ENCODE results near the gene HABP2.

The HABP2 gene

GRCh38 chr10:113516061-113516460 is 36.8 kb upstream of the HABP2 start:
- no peak overlapping the region for H3K4me3 ChIP-seq (ENCODE audit: low read depth, low read length)
- TF ChIP-seq, protein P1, sequence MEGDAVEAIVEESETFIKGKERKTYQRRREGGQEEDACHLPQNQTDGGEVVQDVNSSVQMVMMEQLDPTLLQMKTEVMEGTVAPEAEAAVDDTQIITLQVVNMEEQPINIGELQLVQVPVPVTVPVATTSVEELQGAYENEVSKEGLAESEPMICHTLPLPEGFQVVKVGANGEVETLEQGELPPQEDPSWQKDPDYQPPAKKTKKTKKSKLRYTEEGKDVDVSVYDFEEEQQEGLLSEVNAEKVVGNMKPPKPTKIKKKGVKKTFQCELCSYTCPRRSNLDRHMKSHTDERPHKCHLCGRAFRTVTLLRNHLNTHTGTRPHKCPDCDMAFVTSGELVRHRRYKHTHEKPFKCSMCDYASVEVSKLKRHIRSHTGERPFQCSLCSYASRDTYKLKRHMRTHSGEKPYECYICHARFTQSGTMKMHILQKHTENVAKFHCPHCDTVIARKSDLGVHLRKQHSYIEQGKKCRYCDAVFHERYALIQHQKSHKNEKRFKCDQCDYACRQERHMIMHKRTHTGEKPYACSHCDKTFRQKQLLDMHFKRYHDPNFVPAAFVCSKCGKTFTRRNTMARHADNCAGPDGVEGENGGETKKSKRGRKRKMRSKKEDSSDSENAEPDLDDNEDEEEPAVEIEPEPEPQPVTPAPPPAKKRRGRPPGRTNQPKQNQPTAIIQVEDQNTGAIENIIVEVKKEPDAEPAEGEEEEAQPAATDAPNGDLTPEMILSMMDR (IDR thresholded peaks at IDR 0.05; ENCODE audit: control insufficient read depth, extremely low read depth, insufficient read depth), result no peak
- no peak for DNase-seq (ENCODE audit: low read depth)

GRCh38 chr10:113517165-113517900 is 35.5 kb upstream of the HABP2 start:
- DNase-seq (ENCODE audit: low read depth), result no peak
- TF ChIP-seq, protein P1 (IDR thresholded peaks at IDR 0.05; ENCODE audit: control insufficient read depth, extremely low read depth, insufficient read depth), result no peak
- no peak overlapping the region for H3K4me3 ChIP-seq (ENCODE audit: low read depth, low read length)

DNA sequence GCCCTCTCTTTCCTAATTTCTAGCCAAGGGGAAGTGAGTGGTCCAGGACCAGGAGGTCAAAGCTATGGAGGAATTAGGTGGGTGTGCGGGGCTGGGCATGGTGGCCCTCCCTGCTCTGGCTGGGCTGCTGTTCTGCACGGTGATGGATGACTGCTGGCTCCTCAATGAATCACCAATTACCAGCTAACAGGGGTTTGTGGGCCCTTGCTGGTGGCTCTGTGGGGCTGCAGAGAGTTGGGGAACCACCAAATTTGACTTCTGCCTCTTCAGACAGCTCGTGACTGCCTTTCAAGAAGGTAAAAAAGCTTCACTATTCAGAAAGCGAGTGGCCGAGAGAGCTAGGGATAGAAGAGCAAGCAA is 35.0 kb upstream of the HABP2 start:
- H3K4me3 ChIP-seq (ENCODE audit: low read depth, low read length), result no peak overlapping the region
- TF ChIP-seq, protein P1 (IDR thresholded peaks at IDR 0.05; ENCODE audit: control insufficient read depth, extremely low read depth, insufficient read depth), result no peak
- no peak for DNase-seq (ENCODE audit: low read depth)

DNA sequence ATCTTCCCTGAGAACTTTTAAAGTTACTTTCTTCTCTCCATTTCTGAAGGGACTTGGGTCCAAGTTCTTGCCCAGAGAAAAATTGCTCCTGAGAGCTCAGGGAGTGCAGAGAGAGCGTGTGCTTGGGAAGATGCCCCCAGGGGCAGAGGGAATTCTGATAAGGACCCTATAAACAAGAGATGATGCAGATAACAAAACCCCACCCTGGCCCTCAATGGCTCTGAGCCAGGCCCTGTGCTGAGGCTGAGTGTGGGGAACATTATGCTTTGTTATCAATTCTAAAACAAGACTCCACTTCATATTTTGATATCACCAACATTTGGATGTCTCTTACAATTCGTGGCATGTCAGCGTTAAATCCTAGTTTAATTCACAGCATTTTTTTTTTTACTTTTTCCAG is 34.4 kb upstream of the HABP2 start:
- DNase-seq (ENCODE audit: low read depth), result no peak
- TF ChIP-seq, protein P1 (IDR thresholded peaks at IDR 0.05; ENCODE audit: control insufficient read depth, extremely low read depth, insufficient read depth), result no peak
- H3K4me3 ChIP-seq (ENCODE audit: low read depth, low read length), result no peak overlapping the region

GRCh38 chr10:113518816-113519591 is 33.8 kb upstream of the HABP2 start:
- DNase-seq (ENCODE audit: low read depth), result no peak
- H3K4me3 ChIP-seq (ENCODE audit: low read depth, low read length), result no peak overlapping the region
- TF ChIP-seq, protein P1 (IDR thresholded peaks at IDR 0.05; ENCODE audit: control insufficient read depth, extremely low read depth, insufficient read depth), result no peak

- DNase-seq (ENCODE audit: low read depth), result no peak
- no peak overlapping the region for H3K4me3 ChIP-seq (ENCODE audit: low read depth, low read length)
- TF ChIP-seq, protein P1 (IDR thresholded peaks at IDR 0.05; ENCODE audit: control insufficient read depth, extremely low read depth, insufficient read depth), result no peak
Observed at GRCh38 chr10:113519681-113520115, 33.2 kb upstream of the HABP2 start.

Data from LNCaP clone FGC (cell line).